ENCODE data around the gene DAAM1. TPM values are rescaled to one million over a fixed set of nuclear protein-coding genes. Genes with fewer than 3 reads are reported as not detected.

Gene DAAM1
- total and polyA plus RNA-seq, 8 donors = 6.2 to 26.7 (median 16.0) TPM

GRCh38 chr14:59347915-59348314, 159.4 kb downstream of the DAAM1 start:
- Histone ChIP-seq H3K36me3 (peaks cover 0 to 12% (median 0%) of the 10 kb centered on the region in 3 donors), H3K4me1 (peaks cover 0 to under 1% (median 0%) of the 10 kb centered on the region in 3 donors), H3K27ac (no peak overlapping the region), H3K9me3 (no peaks in the 10 kb centered on the region), H3K4me3 (no peak overlapping the region), H3K27me3 (no peaks in the 10 kb centered on the region)
- no peak for TF ChIP-seq CTCF (IDR thresholded peaks at IDR 0.05)
- no peak for ATAC-seq
- no peak for DNase-seq
- intact Hi-C loops (cut with DNase I) = no loop called here
- WGBS, 2 donors = 92 to 95% methylated on average over 3 of the region's 3 CpGs
- FAIRE-seq = no peak

GRCh38 chr14:59349258-59349701, 160.8 kb downstream of the DAAM1 start:
- Histone ChIP-seq H3K4me3 (no peak overlapping the region), H3K36me3 (peaks cover 0 to 18% (median 0%) of the 10 kb centered on the region in 3 donors), H3K27me3 (no peaks in the 10 kb centered on the region), H3K4me1 (no peaks in the 10 kb centered on the region), H3K9me3 (no peaks in the 10 kb centered on the region), H3K27ac (no peak overlapping the region)
- DNase-seq = no peak
- TF ChIP-seq CTCF (IDR thresholded peaks at IDR 0.05) = no peak
- ATAC-seq = no peak
- intact Hi-C loops (cut with DNase I) = no loop called here
- WGBS, 2 donors = 77 to 86% methylated on average over 4 of the region's 4 CpGs
- FAIRE-seq = no peak

GRCh38 chr14:59352961-59353360, 164.5 kb downstream of the DAAM1 start:
- Histone ChIP-seq H3K27ac (no peak overlapping the region), H3K9me3 (no peaks in the 10 kb centered on the region), H3K36me3 (peaks cover 0 to 30% (median 0%) of the 10 kb centered on the region in 3 donors), H3K4me1 (no peaks in the 10 kb centered on the region), H3K4me3 (no peak overlapping the region), H3K27me3 (no peaks in the 10 kb centered on the region)
- no peak for TF ChIP-seq CTCF (IDR thresholded peaks at IDR 0.05)
- ATAC-seq (no peak), DNase-seq (no peak), FAIRE-seq (no peak)
- WGBS, 2 donors = 80 to 83% methylated on average over 3 of the region's 3 CpGs
- intact Hi-C loops (cut with DNase I) = no loop called here

GRCh38 chr14:59354666-59355065, 166.2 kb downstream of the DAAM1 start:
- no peak for FAIRE-seq
- H3K27ac ChIP-seq = no peak overlapping the region
- TF ChIP-seq CTCF (IDR thresholded peaks at IDR 0.05) = no peak
- 88 to 98% methylated on average over 3 of the region's 3 CpGs for WGBS, 2 donors
- no peak overlapping the region for H3K4me3 ChIP-seq
- peaks cover 0 to 24% (median 0%) of the 10 kb centered on the region in 3 donors for H3K36me3 ChIP-seq
- no peaks in the 10 kb centered on the region for H3K27me3 ChIP-seq
- peaks cover 0 to under 1% (median 0%) of the 10 kb centered on the region in 3 donors for H3K4me1 ChIP-seq
- intact Hi-C loops (cut with DNase I) = no loop called here
- no peak for ATAC-seq
- H3K9me3 ChIP-seq = no peaks in the 10 kb centered on the region
- DNase-seq = no peak

GRCh38 chr14:59355091-59355490, 166.6 kb downstream of the DAAM1 start:
- no peak for FAIRE-seq
- Histone ChIP-seq H3K4me1 (peaks cover 0 to 3% (median 0%) of the 10 kb centered on the region in 3 donors), H3K27ac (no peak overlapping the region), H3K4me3 (no peak overlapping the region), H3K27me3 (no peaks in the 10 kb centered on the region), H3K36me3 (peaks cover 0 to 24% (median 2%) of the 10 kb centered on the region in 3 donors), H3K9me3 (no peaks in the 10 kb centered on the region)
- 84 to 89% methylated on average over 3 of the region's 3 CpGs for WGBS, 2 donors
- no peak for ATAC-seq
- no peak for DNase-seq
- intact Hi-C loops (cut with DNase I) = no loop called here
- TF ChIP-seq CTCF (IDR thresholded peaks at IDR 0.05) = no peak
